WTC11 (cell line): ENCODE data around the gene PLXNB2. TPM values are rescaled to one million over a fixed set of nuclear protein-coding genes. Genes with fewer than 3 reads are reported as not detected.

Experiments
- ATAC-seq: fragments of 200-7000 bp; cut with Tn5 transposase; 2 replicates; pipeline ENCODE4 v1.10.0; 2021; ENCODE audit warnings: mild to moderate bottlenecking, moderate library complexity
- CTCF ChIA-PET: fragments of 300-600 bp; sonication (Branson Sonifier 250); formaldehyde crosslinking; loops from one replicate; lab custom pipeline; 2021; ENCODE audit warnings: antibody characterized with exemption; lab: Charles Lee
- POLR2A ChIA-PET: fragments of 350-600 bp; sonication (Branson Sonifier 250); formaldehyde crosslinking; loops from one replicate; lab custom pipeline; 2021; ENCODE audit warnings: antibody characterized with exemption; lab: Charles Lee
- DNase-seq: peaks from one replicate; pipeline ENCODE4 v3.0.0; 2021; ENCODE audit warnings: low spot score
- H3K27ac Mint-ChIP-seq: 2 replicates; pipeline ENCODE4 v1.8.0; 2021; ENCODE audit warnings: mixed read lengths
- H3K27me3 Mint-ChIP-seq: 2 replicates; pipeline ENCODE4 v1.8.0; 2021; ENCODE audit warnings: low read depth, mild to moderate bottlenecking, moderate library complexity, mixed read lengths
- H3K36me3 Mint-ChIP-seq: 2 replicates; pipeline ENCODE4 v1.8.0; 2021; ENCODE audit warnings: mixed read lengths
- H3K4me1 Mint-ChIP-seq: 2 replicates; pipeline ENCODE4 v1.8.0; 2022; ENCODE audit warnings: mixed read lengths
- H3K4me3 Mint-ChIP-seq: 2 replicates; pipeline ENCODE4 v1.8.0; 2021; ENCODE audit warnings: mild to moderate bottlenecking, moderate library complexity, mixed read lengths
- H3K9me3 Mint-ChIP-seq: 2 replicates; pipeline ENCODE4 v1.8.0; 2021; ENCODE audit warnings: mixed read lengths
- ARID4B ChIP-seq: sonication (generic); formaldehyde crosslinking; IDR thresholded peaks from 2 replicates; pipeline ENCODE4 v1.8.0; 2023; ENCODE audit warnings: missing genetic modification reagents, mild to moderate bottlenecking, borderline replicate concordance
- ELF4 ChIP-seq: sonication (generic); formaldehyde crosslinking; IDR thresholded peaks from 2 replicates; pipeline ENCODE4 v1.8.1; 2022; ENCODE audit warnings: low read depth, mild to moderate bottlenecking, moderate library complexity, missing genetic modification reagents
- ERG ChIP-seq: fragments of 250-450 bp; sonication (Bioruptor Pico); IDR thresholded peaks from 2 replicates; pipeline ENCODE4 v1.8.0; 2021; ENCODE audit warnings: mild to moderate bottlenecking
- IRF2 ChIP-seq: sonication (generic); formaldehyde crosslinking; IDR thresholded peaks from 2 replicates; pipeline ENCODE4 v1.8.0; 2022; ENCODE audit warnings: low read depth, missing genetic modification reagents, borderline replicate concordance
- JAZF1 ChIP-seq: fragments of 250-450 bp; sonication (Bioruptor Pico); IDR thresholded peaks from 2 replicates; pipeline ENCODE4 v1.9.0; 2021; ENCODE audit warnings: moderate library complexity, mild to moderate bottlenecking, inconsistent platforms
- KAT7 ChIP-seq: sonication (generic); formaldehyde crosslinking; IDR thresholded peaks from 2 replicates; pipeline ENCODE4 v1.8.1; 2023; ENCODE audit warnings: missing genetic modification reagents, mild to moderate bottlenecking, borderline replicate concordance
- NR2C2 ChIP-seq: sonication (generic); formaldehyde crosslinking; IDR thresholded peaks from 2 replicates; pipeline ENCODE4 v1.8.0; 2022; ENCODE audit warnings: mild to moderate bottlenecking, missing genetic modification reagents
- PRDM15 ChIP-seq: sonication (generic); formaldehyde crosslinking; IDR thresholded peaks from 2 replicates; pipeline ENCODE4 v1.8.0; 2022; ENCODE audit warnings: missing genetic modification reagents
- RELA ChIP-seq: sonication (generic); formaldehyde crosslinking; IDR thresholded peaks from 2 replicates; pipeline ENCODE4 v1.8.1; 2022; ENCODE audit warnings: missing genetic modification reagents, mild to moderate bottlenecking, borderline replicate concordance
- RORB ChIP-seq: fragments of 250-450 bp; sonication (Bioruptor Pico); IDR thresholded peaks from 2 replicates; pipeline ENCODE4 v1.9.0; 2021; ENCODE audit warnings: mild to moderate bottlenecking
- STAT6 ChIP-seq: sonication (generic); formaldehyde crosslinking; conservative IDR thresholded peaks from 2 replicates; pipeline ENCODE4 v1.8.1; 2023; ENCODE audit warnings: mild to moderate bottlenecking, low read depth, missing genetic modification reagents, moderate library complexity
- ZNF121 ChIP-seq: sonication (generic); formaldehyde crosslinking; IDR thresholded peaks from 2 replicates; pipeline ENCODE4 v1.8.0; 2023; ENCODE audit warnings: missing genetic modification reagents
- ZNF232 ChIP-seq: sonication (generic); formaldehyde crosslinking; IDR thresholded peaks from 2 replicates; pipeline ENCODE4 v1.8.0; 2022; ENCODE audit warnings: mild to moderate bottlenecking, missing genetic modification reagents
- ZNF425 ChIP-seq: fragments of 250-450 bp; sonication (Bioruptor Pico); conservative IDR thresholded peaks from 2 replicates; pipeline ENCODE4 v1.9.0; 2021; ENCODE audit warnings: mild to moderate bottlenecking
- ZNF532 ChIP-seq: fragments of 250-450 bp; sonication (Bioruptor Pico); IDR thresholded peaks from 2 replicates; pipeline ENCODE4 v1.9.0; 2021; ENCODE audit warnings: mild to moderate bottlenecking, borderline replicate concordance
- total RNA-seq: library from RNA; stranded (reverse); gene quantifications from 3 replicates; pipeline ENCODE4 v1.2.3, GENCODE V29; 2021

PLXNB2 gene
- total RNA-seq, 1 experiment from 2014 or later: 113 TPM

- Mint-ChIP-seq H3K9me3 (no peaks in the 10 kb centered on the region), H3K36me3 (peaks cover 33% of the 10 kb centered on the region), H3K4me3 (no peak overlapping the region), H3K4me1 (no peaks in the 10 kb centered on the region), H3K27me3 (no peaks in the 10 kb centered on the region)
- ATAC-seq: no peak
- POLR2A ChIA-PET: no interaction called here
- CTCF ChIA-PET: no interaction called here
- TF ChIP-seq ERG (CRISPR knock-in tag) (no peak), RORB (CRISPR knock-in tag) (no peak)
- TF ChIP-seq, all 79 proteins: peak for 0
- DNase-seq: no peak
- H3K27ac Mint-ChIP-seq: no peak overlapping the region
Measured at GRCh38 chr22:50281957-50282356, 25.5 kb downstream of the PLXNB2 start.

GRCh38 chr22:50281384-50281760, 26.1 kb downstream of the PLXNB2 start:
- ATAC-seq: no peak
- no peaks in the 10 kb centered on the region for H3K9me3 Mint-ChIP-seq
- H3K4me3 Mint-ChIP-seq: no peak overlapping the region
- H3K27ac Mint-ChIP-seq: no peak overlapping the region
- DNase-seq: no peak
- no peaks in the 10 kb centered on the region for H3K4me1 Mint-ChIP-seq
- peaks cover 39% of the 10 kb centered on the region for H3K36me3 Mint-ChIP-seq
- CTCF ChIA-PET: no interaction called here
- POLR2A ChIA-PET: no interaction called here
- H3K27me3 Mint-ChIP-seq: no peaks in the 10 kb centered on the region
- TF ChIP-seq ZNF532 (CRISPR knock-in tag): no peak
- no peak for TF ChIP-seq PRDM15 (CRISPR knock-in tag)
- TF ChIP-seq ZNF232 (CRISPR knock-in tag): no peak
- TF ChIP-seq ZNF425: no peak
- TF ChIP-seq NR2C2: no peak
- no peak for TF ChIP-seq IRF2 (CRISPR knock-in tag)
- TF ChIP-seq JAZF1 (CRISPR knock-in tag): no peak
- TF ChIP-seq KAT7: no peak
- TF ChIP-seq ELF4 (CRISPR knock-in tag): no peak
- no peak for TF ChIP-seq RELA (CRISPR knock-in tag)
- TF ChIP-seq ARID4B (CRISPR knock-in tag): no peak
- TF ChIP-seq STAT6 (CRISPR knock-in tag): no peak
- no peak for TF ChIP-seq ZNF121 (CRISPR knock-in tag)
